IMR-90 (cell line): ENCODE measurements around the gene ANTXR2. TPM values are rescaled to one million over a fixed set of nuclear protein-coding genes. Genes with fewer than 3 reads are reported as not detected.

Experiments used
- ATAC-seq: fragments of 200-7000 bp; cut with Tn5 transposase; 2 replicates; pipeline ENCODE4 v1.9.1; 2020; ENCODE audit warnings: low read depth, mild to moderate bottlenecking, moderate library complexity
- BruUV-seq: library from RNA; stranded (reverse); fragments of 400-500 nt; replicated peaks from 2 replicates; lab custom pipeline; 2021; lab: Mats Ljungman, UMichigan
- CTCF ChIA-PET: fragments of 300-600 bp; formaldehyde crosslinking; extraction: SDS; loops from one replicate; lab custom pipeline; 2021; ENCODE audit warnings: antibody characterized with exemption; lab: Yijun Ruan, JAX
- POLR2A ChIA-PET: fragments of 300-600 bp; sonication (Branson Sonifier 250); formaldehyde crosslinking; loops from one replicate; lab custom pipeline; 2022; ENCODE audit warnings: antibody characterized with exemption; ENCODE audit not compliant: unreplicated experiment; lab: Charles Lee
- DNase-seq: peaks from one replicate; pipeline ENCODE4 v3.0.0; 2013
- H2AFZ ChIP-seq: replicated peaks from 2 replicates; pipeline ENCODE3; 2013; ENCODE audit warnings: low read length, mild to moderate bottlenecking; ENCODE audit not compliant: poor library complexity
- H2AK5ac ChIP-seq: 2 replicates; pipeline ENCODE4 v1.6.1; 2013; ENCODE audit warnings: low read depth, low read length, inconsistent platforms
- H2AK9ac ChIP-seq: replicated peaks from 2 replicates; pipeline ENCODE3; 2013; ENCODE audit warnings: mild to moderate bottlenecking, low read depth, low read length, moderate library complexity; ENCODE audit not compliant: poor library complexity
- H2BK120ac ChIP-seq: 2 replicates; pipeline ENCODE4 v1.6.1; 2013; ENCODE audit warnings: low read depth, low read length, inconsistent platforms
- H2BK15ac ChIP-seq: 3 replicates; pipeline ENCODE4 v1.6.1; 2013; ENCODE audit warnings: low read depth, low read length, inconsistent platforms
- H2BK20ac ChIP-seq: 2 replicates; pipeline ENCODE4 v1.6.1; 2013; ENCODE audit warnings: low read depth, mild to moderate bottlenecking, inconsistent platforms, low read length, moderate library complexity
- H2BK5ac ChIP-seq: 2 replicates; pipeline ENCODE4 v1.6.1; 2013; ENCODE audit warnings: mild to moderate bottlenecking, low read depth, low read length, inconsistent platforms; ENCODE audit not compliant: poor library complexity, severe bottlenecking
- H3K14ac ChIP-seq: replicated peaks from 2 replicates; pipeline ENCODE4 v1.6.1; 2013; ENCODE audit warnings: low read depth, low read length, inconsistent platforms
- H3K18ac ChIP-seq: 2 replicates; pipeline ENCODE4 v1.6.1; 2013; ENCODE audit warnings: low read depth, low read length, control low read depth
- H3K23ac ChIP-seq: 2 replicates; pipeline ENCODE4 v1.6.1; 2013; ENCODE audit warnings: low read depth, low read length, inconsistent platforms
- H3K27ac ChIP-seq: 2 replicates; pipeline ENCODE4 v1.5.1; 2013; ENCODE audit warnings: mild to moderate bottlenecking, control low read depth, low read length; ENCODE audit not compliant: insufficient read depth
- H3K27me3 ChIP-seq: 2 replicates; pipeline ENCODE4 v1.6.1; 2013; ENCODE audit warnings: low read length; ENCODE audit not compliant: control insufficient read depth, insufficient read depth
- H3K36me3 ChIP-seq: 2 replicates; pipeline ENCODE4 v1.6.1; 2013; ENCODE audit warnings: low read length, mixed read lengths; ENCODE audit not compliant: control insufficient read depth, insufficient read depth
- H3K4ac ChIP-seq: 2 replicates; pipeline ENCODE4 v1.6.1; 2013; ENCODE audit warnings: low read depth, low read length, inconsistent platforms
- H3K4me1 ChIP-seq: 2 replicates; pipeline ENCODE4 v1.6.1; 2013; ENCODE audit warnings: low read length, mixed read lengths; ENCODE audit not compliant: control insufficient read depth, insufficient read depth
- H3K4me2 ChIP-seq: 2 replicates; pipeline ENCODE4 v1.6.1; 2013; ENCODE audit warnings: low read depth, mild to moderate bottlenecking, control low read depth, low read length, moderate library complexity
- H3K4me3 ChIP-seq: 2 replicates; pipeline ENCODE4 v1.5.1; 2013; ENCODE audit warnings: low read depth, mild to moderate bottlenecking, control low read depth, low read length, moderate library complexity; ENCODE audit not compliant: insufficient read depth
- H3K56ac ChIP-seq: 2 replicates; pipeline ENCODE4 v1.6.1; 2013; ENCODE audit warnings: low read length, inconsistent platforms; ENCODE audit not compliant: insufficient read depth; ENCODE audit errors: extremely low read depth
- H3K79me1 ChIP-seq, 2 experiments: 2 replicates each; pipeline ENCODE4 v1.6.1; 2013; ENCODE audit warnings: low read length in 2 of 2, inconsistent platforms in 1 of 2, low read depth in 1 of 2
- H3K9ac ChIP-seq: 2 replicates; pipeline ENCODE4 v1.6.1; 2013; ENCODE audit warnings: low read depth, low read length, control low read depth
- H3K9me1 ChIP-seq: 2 replicates; pipeline ENCODE4 v1.6.1; 2013; ENCODE audit warnings: low read length, inconsistent platforms; ENCODE audit not compliant: insufficient read depth
- H3K9me3 ChIP-seq: 2 replicates; pipeline ENCODE4 v1.6.1; 2013; ENCODE audit warnings: low read length; ENCODE audit not compliant: control insufficient read depth, insufficient read depth
- H4K20me1 ChIP-seq: 2 replicates; pipeline ENCODE4 v1.6.1; 2013; ENCODE audit warnings: low read length, inconsistent platforms; ENCODE audit not compliant: insufficient read depth
- H4K5ac ChIP-seq: 2 replicates; pipeline ENCODE4 v1.6.1; 2013; ENCODE audit warnings: mild to moderate bottlenecking, low read depth, low read length, control low read depth
- H4K8ac ChIP-seq, 2 experiments: 2 replicates each; pipeline ENCODE4 v1.6.1; 2013; ENCODE audit warnings: low read depth in 2 of 2, low read length in 2 of 2, control low read depth in 1 of 2, inconsistent platforms in 1 of 2
- H4K91ac ChIP-seq: 2 replicates; pipeline ENCODE4 v1.6.1; 2013; ENCODE audit warnings: low read depth, low read length, inconsistent platforms; ENCODE audit not compliant: insufficient read depth
- BHLHE40 ChIP-seq: fragments of 150-350 bp; IDR thresholded peaks from 2 replicates; pipeline ENCODE4 v1.6.1; 2016; ENCODE audit warnings: mild to moderate bottlenecking, low read depth, low read length
- CEBPB ChIP-seq: IDR thresholded peaks from 2 replicates; pipeline ENCODE4 v1.6.1; 2012; ENCODE audit warnings: low read depth, low read length, improper control_type of control experiment
- CHD1 ChIP-seq: IDR thresholded peaks from 2 replicates; pipeline ENCODE4 v1.6.1; 2012; ENCODE audit warnings: low read depth, low read length, improper control_type of control experiment
- FOS ChIP-seq: fragments of 150-350 bp; IDR thresholded peaks from 2 replicates; pipeline ENCODE4 v1.6.1; 2016; ENCODE audit warnings: low read depth, low read length
- MAFK ChIP-seq: IDR thresholded peaks from 2 replicates; pipeline ENCODE4 v1.6.1; 2012; ENCODE audit warnings: low read depth, low read length, improper control_type of control experiment
- MAZ ChIP-seq: IDR thresholded peaks from 2 replicates; pipeline ENCODE4 v1.6.1; 2012; ENCODE audit warnings: low read depth, mild to moderate bottlenecking, low read length, improper control_type of control experiment, moderate library complexity, borderline replicate concordance
- MXI1 ChIP-seq: IDR thresholded peaks from 2 replicates; pipeline ENCODE4 v1.6.1; 2012; ENCODE audit warnings: low read depth, mild to moderate bottlenecking, low read length, moderate library complexity, borderline replicate concordance
- NFE2L2 ChIP-seq: fragments of 150-350 bp; IDR thresholded peaks from 2 replicates; pipeline ENCODE4 v1.6.1; 2016; ENCODE audit warnings: low read depth, mild to moderate bottlenecking, low read length
- POLR2A ChIP-seq: IDR thresholded peaks from 2 replicates; pipeline ENCODE4 v1.6.1; 2012; ENCODE audit warnings: mild to moderate bottlenecking, low read depth, low read length
- RAD21 ChIP-seq: IDR thresholded peaks from 2 replicates; pipeline ENCODE4 v1.6.1; 2012; ENCODE audit warnings: low read length, improper control_type of control experiment
- RCOR1 ChIP-seq: IDR thresholded peaks from 2 replicates; pipeline ENCODE4 v1.6.1; 2012; ENCODE audit warnings: mild to moderate bottlenecking, low read length, improper control_type of control experiment; ENCODE audit not compliant: insufficient replicate concordance
- RFX5 ChIP-seq: IDR thresholded peaks from 2 replicates; pipeline ENCODE4 v1.8.0; 2012; ENCODE audit warnings: low read depth, mild to moderate bottlenecking, low read length, moderate library complexity
- SMC3 ChIP-seq: fragments of 150-350 bp; IDR thresholded peaks from 2 replicates; pipeline ENCODE4 v1.6.1; 2016; ENCODE audit warnings: low read depth, mild to moderate bottlenecking, antibody characterized with exemption, low read length, moderate library complexity
- WGBS, 2 experiments: methylation state at CpG; one replicate each; pipeline versions ENCODE4 v1.1.5 to v1.1.7; 2013; ENCODE audit warnings: missing lambda C conversion rate in 2 of 2; ENCODE audit not compliant: insufficient read length in 1 of 2; ENCODE audit errors: extremely low coverage in 2 of 2; 5-methylcytosine and 5-hydroxymethylcytosine counted together
- dilution Hi-C: fragments of 300-500 bp; cut with HindIII; formaldehyde crosslinking; loops from one replicate; pipeline ENCODE4 v1.14.3; 2018; ENCODE audit warnings: low sequenced_read_pairs; ENCODE audit not compliant: unreplicated experiment
- in situ Hi-C: fragments of 300-500 bp; cut with MboI; formaldehyde crosslinking; loops from 3 replicates; pipeline ENCODE4 v1.14.3; 2019; ENCODE audit warnings: low sequenced_read_pairs, inconsistent platforms, mixed read lengths
- intact Hi-C: fragments of 100-400 bp; cut with micrococcal nuclease; formaldehyde crosslinking; loops from 2 replicates; pipeline ENCODE4 v1.10.0; 2022
- polyA plus RNA-seq, 3 experiments: library from polyadenylated mRNA; depleted of rRNA; stranded (reverse); fragments of >200 nt; gene quantifications; 2 replicates each; pipeline ENCODE4 v1.2.3, GENCODE V29; 2012; ENCODE audit warnings: low replicate concordance in 1 of 3
- total RNA-seq: library from RNA; depleted of rRNA; stranded (reverse); fragments of >200 nt; gene quantifications from 2 replicates; pipeline ENCODE4 v1.2.3, GENCODE V29; 2012
- TF ChIP-seq, protein P1 (sequence below): conservative IDR thresholded peaks from 2 replicates; pipeline ENCODE4 v1.5.1; 2012; ENCODE audit warnings: mild to moderate bottlenecking, low read depth, low read length, improper control_type of control experiment
- TF ChIP-seq, protein P2 (sequence below): fragments of 150-350 bp; IDR thresholded peaks from 2 replicates; pipeline ENCODE4 v1.6.1; 2016; ENCODE audit warnings: low read depth, mild to moderate bottlenecking, low read length, moderate library complexity, borderline replicate concordance
- TF ChIP-seq, protein P3 (sequence below): fragments of 150-350 bp; IDR thresholded peaks from 2 replicates; pipeline ENCODE4 v1.6.1; 2017; ENCODE audit warnings: mild to moderate bottlenecking, antibody characterized with exemption, low read length, low read depth

Gene ANTXR2
- total and polyA plus RNA-seq, 2 of the 4 experiments (the other 2 are of a cell fraction): 46.8 to 88.5 TPM

DNA sequence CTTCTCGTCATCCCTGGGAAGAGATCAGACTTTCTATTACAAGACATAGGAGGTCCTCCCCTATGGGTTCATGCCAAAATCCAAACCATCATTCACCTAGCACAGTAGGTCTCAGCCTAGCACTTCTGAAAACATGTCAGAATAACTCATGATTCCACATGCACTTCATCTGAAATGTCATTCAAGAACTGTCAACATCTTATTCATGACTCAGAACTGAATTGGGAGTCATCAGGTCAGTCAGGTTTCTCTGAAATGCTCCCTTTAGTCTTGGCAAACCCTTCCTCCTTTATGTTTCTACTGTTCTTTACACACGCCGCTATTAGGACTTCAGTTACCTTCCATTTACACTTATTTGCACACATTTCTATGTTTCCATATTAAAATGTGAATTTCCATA, 67.2 kb downstream of the ANTXR2 start:
- POLR2A ChIA-PET: no interaction called here

More for the DNA sequence above, 67.2 kb downstream of the ANTXR2 start:
- Histone ChIP-seq H4K8ac (no peak overlapping the region), H4K91ac (no peak overlapping the region), H3K27me3 (no peaks in the 10 kb centered on the region), H3K56ac (no peak overlapping the region), H3K4me1 (peaks cover 2% of the 10 kb centered on the region; the same call in 1 of the 2 replicates), H2BK20ac (no peak overlapping the region), H3K9me3 (peaks cover 5% of the 10 kb centered on the region), H4K5ac (no peak overlapping the region), H2AK5ac (no peak overlapping the region), H2AK9ac (no peak overlapping the region), H2BK15ac (no peak overlapping the region), H3K79me1 (peaks cover 18 to 39% of the 10 kb centered on the region in 2 experiments), H3K4me2 (no peak overlapping the region), H4K20me1 (no peaks in the 10 kb centered on the region), H3K4ac (no peak overlapping the region), H3K27ac (no peak overlapping the region), H3K4me3 (no peak overlapping the region), H3K14ac (no peak overlapping the region), H3K9me1 (no peaks in the 10 kb centered on the region; the same call in 1 of the 2 replicates), H2AFZ (no peak overlapping the region), H3K23ac (no peak overlapping the region), H2BK120ac (no peak overlapping the region), H3K18ac (no peak overlapping the region), H3K36me3 (peaks cover 6% of the 10 kb centered on the region), H3K9ac (no peak overlapping the region), H2BK5ac (no peak overlapping the region)
- intact Hi-C loops: no loop called here
- CTCF ChIA-PET: no interaction called here
- WGBS, 2 experiments: no CpG with 5 or more reads among the region's 3 CpGs
- ATAC-seq (no peak), DNase-seq (peak; percentile 65)
- BruUV-seq: no TSS peak
- in situ Hi-C loops: no loop called here
- dilution Hi-C loops: no loop called here
- TF ChIP-seq POLR2A (no peak), CEBPB (no peak), MAZ (no peak), RCOR1 (no peak), FOS (no peak), RAD21 (no peak), SMC3 (no peak), MAFK (no peak), NFE2L2 (no peak), BHLHE40 (no peak), MXI1 (no peak), CHD1 (no peak), RFX5 (no peak)
- TF ChIP-seq, protein P1, sequence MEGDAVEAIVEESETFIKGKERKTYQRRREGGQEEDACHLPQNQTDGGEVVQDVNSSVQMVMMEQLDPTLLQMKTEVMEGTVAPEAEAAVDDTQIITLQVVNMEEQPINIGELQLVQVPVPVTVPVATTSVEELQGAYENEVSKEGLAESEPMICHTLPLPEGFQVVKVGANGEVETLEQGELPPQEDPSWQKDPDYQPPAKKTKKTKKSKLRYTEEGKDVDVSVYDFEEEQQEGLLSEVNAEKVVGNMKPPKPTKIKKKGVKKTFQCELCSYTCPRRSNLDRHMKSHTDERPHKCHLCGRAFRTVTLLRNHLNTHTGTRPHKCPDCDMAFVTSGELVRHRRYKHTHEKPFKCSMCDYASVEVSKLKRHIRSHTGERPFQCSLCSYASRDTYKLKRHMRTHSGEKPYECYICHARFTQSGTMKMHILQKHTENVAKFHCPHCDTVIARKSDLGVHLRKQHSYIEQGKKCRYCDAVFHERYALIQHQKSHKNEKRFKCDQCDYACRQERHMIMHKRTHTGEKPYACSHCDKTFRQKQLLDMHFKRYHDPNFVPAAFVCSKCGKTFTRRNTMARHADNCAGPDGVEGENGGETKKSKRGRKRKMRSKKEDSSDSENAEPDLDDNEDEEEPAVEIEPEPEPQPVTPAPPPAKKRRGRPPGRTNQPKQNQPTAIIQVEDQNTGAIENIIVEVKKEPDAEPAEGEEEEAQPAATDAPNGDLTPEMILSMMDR: no peak
- TF ChIP-seq, protein P2, sequence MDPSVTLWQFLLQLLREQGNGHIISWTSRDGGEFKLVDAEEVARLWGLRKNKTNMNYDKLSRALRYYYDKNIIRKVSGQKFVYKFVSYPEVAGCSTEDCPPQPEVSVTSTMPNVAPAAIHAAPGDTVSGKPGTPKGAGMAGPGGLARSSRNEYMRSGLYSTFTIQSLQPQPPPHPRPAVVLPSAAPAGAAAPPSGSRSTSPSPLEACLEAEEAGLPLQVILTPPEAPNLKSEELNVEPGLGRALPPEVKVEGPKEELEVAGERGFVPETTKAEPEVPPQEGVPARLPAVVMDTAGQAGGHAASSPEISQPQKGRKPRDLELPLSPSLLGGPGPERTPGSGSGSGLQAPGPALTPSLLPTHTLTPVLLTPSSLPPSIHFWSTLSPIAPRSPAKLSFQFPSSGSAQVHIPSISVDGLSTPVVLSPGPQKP: no peak
- TF ChIP-seq, protein P3, sequence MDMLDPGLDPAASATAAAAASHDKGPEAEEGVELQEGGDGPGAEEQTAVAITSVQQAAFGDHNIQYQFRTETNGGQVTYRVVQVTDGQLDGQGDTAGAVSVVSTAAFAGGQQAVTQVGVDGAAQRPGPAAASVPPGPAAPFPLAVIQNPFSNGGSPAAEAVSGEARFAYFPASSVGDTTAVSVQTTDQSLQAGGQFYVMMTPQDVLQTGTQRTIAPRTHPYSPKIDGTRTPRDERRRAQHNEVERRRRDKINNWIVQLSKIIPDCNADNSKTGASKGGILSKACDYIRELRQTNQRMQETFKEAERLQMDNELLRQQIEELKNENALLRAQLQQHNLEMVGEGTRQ: no peak
